ENCODE data around the gene TBXAS1.
A peak's percentile ranks its signal among the peaks of the same experiment; 100 is the strongest.

TBXAS1 gene

GRCh38 chr7:139949629-139950028 is 120.6 kb downstream of the TBXAS1 start:
- DNase-seq = no peak

GRCh38 chr7:139950881-139951525 is 121.9 kb downstream of the TBXAS1 start:
- DNase-seq = no peak

DNA sequence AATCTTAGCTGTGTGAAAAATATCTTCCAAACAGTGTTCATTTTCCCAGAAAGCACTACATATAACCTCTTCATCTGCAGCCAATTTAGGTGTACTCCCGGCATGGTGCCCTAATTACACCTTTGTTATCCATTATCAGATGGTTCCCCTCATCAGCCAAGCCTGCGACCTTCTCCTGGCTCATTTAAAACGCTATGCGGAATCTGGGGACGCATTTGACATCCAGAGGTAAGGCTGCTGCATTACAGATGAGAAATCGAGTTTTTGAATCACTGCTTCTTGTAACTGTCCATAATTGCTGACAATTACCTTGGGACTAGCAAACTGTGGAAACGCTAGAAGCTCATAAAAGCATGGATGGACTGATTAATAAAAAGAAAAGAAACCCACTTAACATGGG is 124.2 kb downstream of the TBXAS1 start:
- no peak for DNase-seq

DNA sequence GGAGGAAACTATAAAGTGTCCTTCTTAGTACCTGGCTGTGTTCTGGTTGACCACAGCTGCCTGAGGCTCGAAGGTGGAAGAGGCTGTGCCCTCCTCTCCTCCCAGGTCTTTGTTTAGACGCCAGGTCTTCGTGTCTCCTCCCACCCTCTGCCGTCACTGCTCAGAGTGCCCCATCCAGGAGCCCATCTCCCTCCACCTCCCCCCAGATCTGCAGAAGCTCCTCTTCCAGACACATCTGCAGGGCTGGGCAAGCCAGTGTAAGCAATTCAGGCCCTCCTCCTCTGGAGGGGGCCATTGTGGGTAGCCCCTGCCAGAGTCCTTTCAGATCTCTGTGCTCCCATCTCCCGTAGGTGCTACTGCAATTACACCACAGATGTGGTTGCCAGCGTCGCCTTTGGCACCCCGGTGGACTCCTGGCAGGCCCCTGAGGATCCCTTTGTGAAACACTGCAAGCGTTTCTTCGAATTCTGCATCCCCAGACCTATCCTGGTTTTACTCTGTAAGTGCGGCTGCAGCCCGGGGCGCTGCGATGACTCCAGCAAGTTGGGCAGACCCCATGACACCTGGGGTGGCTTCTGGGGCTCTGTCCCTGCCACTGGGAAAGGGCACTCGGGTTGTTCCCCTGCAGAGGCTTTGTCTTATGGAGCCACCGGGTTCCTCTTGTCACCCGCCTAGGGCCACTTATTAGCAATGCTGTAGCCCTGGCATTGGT is 126.2 kb downstream of the TBXAS1 start:
- no peak for DNase-seq

GRCh38 chr7:139958599-139959284 is 129.7 kb downstream of the TBXAS1 start:
- DNase-seq = no peak

GRCh38 chr7:139959285-139959628 is 130.2 kb downstream of the TBXAS1 start:
- no peak for DNase-seq

GRCh38 chr7:139959718-139960117 is 130.7 kb downstream of the TBXAS1 start:
- DNase-seq = no peak

GRCh38 chr7:139960157-139960556 is 131.1 kb downstream of the TBXAS1 start:
- DNase-seq = no peak

- DNase-seq = no peak
Measured at GRCh38 chr7:139965942-139966628, 137.0 kb downstream of the TBXAS1 start.

- no peak for DNase-seq
Measured at GRCh38 chr7:139966949-139967348, 137.9 kb downstream of the TBXAS1 start.

- DNase-seq = no peak
Measured at GRCh38 chr7:139968931-139969330, 139.9 kb downstream of the TBXAS1 start.

- no peak for DNase-seq
Measured at GRCh38 chr7:139972029-139972428, 143.0 kb downstream of the TBXAS1 start.

DNA sequence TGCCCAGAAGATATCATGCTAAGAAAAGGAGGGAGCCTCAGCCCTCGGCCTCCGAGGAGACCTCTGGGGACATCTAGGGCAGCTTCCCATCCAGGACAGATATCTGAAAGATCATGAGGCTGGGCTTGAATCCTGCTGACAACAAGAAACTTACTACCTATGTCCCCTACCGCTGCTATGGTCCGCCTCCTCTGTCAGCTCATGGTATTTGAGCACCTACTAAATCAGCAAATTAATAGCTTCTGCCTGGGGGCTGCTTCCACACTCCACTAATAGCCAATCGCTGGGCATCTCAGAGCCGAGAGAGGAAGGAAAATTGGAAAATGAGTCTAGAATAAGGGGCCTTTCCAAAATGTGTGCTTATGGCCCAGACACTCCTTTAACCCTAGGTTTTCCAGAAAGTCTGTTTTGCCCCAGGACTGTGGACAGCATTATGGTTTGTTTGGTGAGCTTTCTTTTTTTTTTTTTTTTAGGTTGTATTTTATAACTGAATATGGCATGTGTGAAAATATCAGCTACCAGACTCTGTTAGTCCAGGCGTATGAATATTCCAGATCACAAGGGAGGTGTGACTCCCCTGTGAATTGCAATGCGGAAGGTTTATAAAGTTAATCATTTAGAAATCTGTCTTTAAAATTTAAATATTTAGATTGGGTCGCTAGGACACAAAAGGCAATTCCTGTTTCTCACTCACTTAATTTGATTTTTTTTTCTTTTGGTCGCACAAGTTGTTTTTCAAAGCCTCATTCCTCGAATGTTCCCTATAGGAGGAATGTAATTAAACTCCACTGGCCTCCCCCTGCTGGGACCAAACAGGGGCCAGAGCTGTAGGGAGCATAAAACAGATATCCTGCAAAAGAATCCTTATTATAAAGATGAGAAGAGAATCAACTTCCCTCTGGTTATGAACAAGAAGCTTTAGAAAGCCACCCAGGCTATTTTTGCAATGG is 144.3 kb downstream of the TBXAS1 start:
- DNase-seq = no peak

- DNase-seq = no peak
Measured at GRCh38 chr7:139974179-139974811, 145.2 kb downstream of the TBXAS1 start.

DNA sequence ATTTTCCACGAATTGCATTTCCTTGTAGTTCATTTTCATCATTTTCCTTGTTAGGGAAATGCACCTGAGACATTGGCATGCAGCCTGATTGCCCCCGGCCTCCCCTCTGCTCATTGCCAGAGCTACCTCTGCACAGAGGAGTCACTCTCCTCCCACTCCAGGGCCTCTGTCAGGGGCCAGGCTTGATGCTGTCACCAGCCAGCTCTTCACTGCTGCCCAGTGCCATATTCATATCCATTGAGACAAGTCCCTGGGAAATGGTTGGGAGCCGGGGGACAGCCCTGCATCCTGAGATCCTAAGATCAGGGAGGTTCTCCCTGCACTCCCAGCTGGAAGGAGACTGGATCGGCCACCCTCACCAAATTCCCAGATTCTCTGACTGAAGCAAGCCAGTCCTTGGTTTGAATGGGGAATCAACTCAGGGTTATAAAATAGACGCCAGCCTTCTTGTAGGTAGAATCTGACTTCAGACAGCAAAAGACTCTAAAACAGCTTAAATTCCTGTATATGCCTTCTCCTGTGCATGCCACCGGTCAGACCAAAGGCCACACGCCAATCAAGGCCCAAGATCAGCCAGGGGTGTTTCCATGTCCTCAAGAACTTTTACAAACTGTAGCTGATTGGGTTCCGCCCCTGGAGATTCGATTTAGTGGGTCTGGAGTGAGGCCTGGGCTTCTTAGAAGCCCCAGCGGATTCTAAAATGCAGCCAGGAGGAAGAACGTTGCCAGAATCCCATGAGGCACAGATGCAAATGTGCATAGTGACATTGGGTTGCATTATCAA is 147.2 kb downstream of the TBXAS1 start:
- no peak for DNase-seq

GRCh38 chr7:139976838-139977656 is 148.0 kb downstream of the TBXAS1 start:
- peak; percentile 17 for DNase-seq

- no peak for DNase-seq
Measured at GRCh38 chr7:139981511-139981895, 152.4 kb downstream of the TBXAS1 start.

- no peak for DNase-seq
Measured at GRCh38 chr7:139982927-139983920, 154.2 kb downstream of the TBXAS1 start.

All from OCI-M1 (cell line).